HS-27A (cell line): ENCODE data around the gene SUSD4.

Experiments used
- DNase-seq: peaks from one replicate; pipeline ENCODE4 v3.0.0-alpha.2; 2012; ENCODE audit warnings: low read depth, missing footprints

The SUSD4 gene

GRCh38 chr1:223211323-223211985 is 152.5 kb downstream of the SUSD4 start:
- no peak for DNase-seq

DNA sequence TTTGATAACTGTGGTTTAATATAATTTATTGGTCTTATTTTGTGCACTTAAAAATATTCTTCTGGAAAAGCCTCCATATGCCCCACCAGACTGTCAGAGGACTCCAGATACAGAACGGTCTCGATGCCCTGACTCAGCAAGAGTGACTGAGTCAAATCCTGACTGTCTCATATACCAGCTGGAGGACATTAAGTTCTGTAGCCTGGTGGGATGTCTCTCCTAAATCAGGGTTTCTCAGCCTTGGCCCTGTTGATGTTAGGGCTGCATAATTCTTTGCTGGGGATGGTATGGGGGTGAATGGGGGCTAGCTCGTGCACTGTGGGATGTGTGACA is 153.2 kb downstream of the SUSD4 start:
- DNase-seq, result no peak

GRCh38 chr1:223209992-223210787 is 153.8 kb downstream of the SUSD4 start:
- DNase-seq, result no peak

- no peak for DNase-seq
Measured at GRCh38 chr1:223209293-223209898, 154.6 kb downstream of the SUSD4 start.

GRCh38 chr1:223208164-223209076 is 155.6 kb downstream of the SUSD4 start:
- no peak for DNase-seq

DNA sequence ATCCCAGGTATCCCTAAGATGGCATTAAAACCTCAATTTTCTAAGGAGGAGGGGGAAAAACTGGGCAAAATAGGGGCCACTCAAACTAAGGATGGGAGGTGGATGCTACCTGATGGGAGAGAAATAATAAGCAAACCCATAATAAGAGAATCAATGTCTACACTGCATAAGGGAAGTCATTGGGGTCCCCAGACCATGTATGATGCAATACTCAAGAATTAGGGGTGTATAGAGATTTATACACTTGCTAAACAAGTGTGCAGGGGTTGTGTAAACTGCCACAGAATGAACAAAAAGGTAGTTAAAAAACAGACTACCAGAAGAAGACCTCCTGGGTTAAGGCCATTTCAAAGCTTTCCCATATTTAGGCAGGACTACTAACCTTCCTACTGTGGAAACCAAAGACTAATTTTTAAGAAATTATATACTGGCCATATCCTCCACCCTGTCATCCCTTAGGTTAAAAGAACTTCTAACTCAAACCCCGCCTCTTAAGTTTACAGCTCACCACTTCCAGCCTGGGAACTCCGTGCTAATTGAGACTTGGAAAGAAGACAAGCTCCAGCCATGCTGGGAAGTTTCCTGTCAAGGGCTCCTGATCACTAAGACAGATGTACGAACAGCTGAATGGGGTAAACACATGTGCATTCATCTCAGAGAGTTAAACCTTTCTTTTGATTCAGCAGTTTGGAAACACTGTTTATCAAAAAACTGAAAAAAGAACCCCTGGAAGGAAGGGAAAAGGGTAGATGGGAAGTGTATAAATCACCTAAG is 156.5 kb downstream of the SUSD4 start:
- no peak for DNase-seq

- no peak for DNase-seq
Measured at GRCh38 chr1:223204424-223204823, 159.6 kb downstream of the SUSD4 start.

GRCh38 chr1:223203694-223204093 is 160.3 kb downstream of the SUSD4 start:
- no peak for DNase-seq

DNA sequence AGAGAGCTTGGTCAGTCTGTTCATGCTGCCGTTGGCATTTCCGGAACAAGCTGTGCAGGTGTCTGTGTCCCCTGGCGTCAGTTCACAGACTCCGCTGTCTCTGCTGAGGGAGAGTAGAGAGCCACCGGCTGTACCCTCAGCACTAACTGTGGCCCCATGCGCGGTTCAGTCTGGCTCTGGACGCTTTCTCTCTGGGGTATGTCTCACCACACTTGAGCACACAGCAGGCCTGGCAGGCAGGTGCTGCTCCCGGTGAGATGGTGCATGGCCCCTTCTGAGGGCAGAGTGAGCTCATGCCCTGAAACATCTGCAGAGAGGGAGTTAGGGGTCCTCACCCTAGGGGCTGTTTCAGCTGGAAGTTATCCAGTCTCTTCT is 161.0 kb downstream of the SUSD4 start:
- no peak for DNase-seq

GRCh38 chr1:223202376-223203033 is 161.5 kb downstream of the SUSD4 start:
- DNase-seq, result no peak

- DNase-seq, result no peak
Measured at GRCh38 chr1:223201967-223202366, 162.0 kb downstream of the SUSD4 start.

- DNase-seq, result no peak
Measured at GRCh38 chr1:223200903-223201302, 163.1 kb downstream of the SUSD4 start.

- DNase-seq, result no peak
Measured at GRCh38 chr1:223199094-223199647, 164.8 kb downstream of the SUSD4 start.

DNA sequence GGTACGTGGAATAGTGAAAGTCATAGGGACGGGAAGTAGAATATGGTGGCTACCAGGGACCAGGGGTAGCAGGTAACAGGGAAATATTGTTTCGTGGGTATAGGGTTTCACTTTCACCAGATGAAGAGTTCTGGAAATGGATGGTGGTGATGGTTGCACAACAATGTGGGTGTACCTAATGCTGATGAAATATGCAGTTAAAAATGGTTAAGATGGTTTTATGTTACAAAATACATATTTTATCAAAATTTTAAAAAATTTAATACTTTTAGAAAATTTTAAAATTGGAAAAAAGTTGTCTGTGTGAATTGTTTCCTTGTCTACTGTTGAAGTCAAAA is 165.4 kb downstream of the SUSD4 start:
- no peak for DNase-seq

GRCh38 chr1:223197923-223198627 is 165.9 kb downstream of the SUSD4 start:
- DNase-seq, result no peak

GRCh38 chr1:223189903-223190724 is 173.9 kb downstream of the SUSD4 start:
- DNase-seq, result peak; percentile 47

- no peak for DNase-seq
Measured at GRCh38 chr1:223189525-223189902, 174.5 kb downstream of the SUSD4 start.

DNA sequence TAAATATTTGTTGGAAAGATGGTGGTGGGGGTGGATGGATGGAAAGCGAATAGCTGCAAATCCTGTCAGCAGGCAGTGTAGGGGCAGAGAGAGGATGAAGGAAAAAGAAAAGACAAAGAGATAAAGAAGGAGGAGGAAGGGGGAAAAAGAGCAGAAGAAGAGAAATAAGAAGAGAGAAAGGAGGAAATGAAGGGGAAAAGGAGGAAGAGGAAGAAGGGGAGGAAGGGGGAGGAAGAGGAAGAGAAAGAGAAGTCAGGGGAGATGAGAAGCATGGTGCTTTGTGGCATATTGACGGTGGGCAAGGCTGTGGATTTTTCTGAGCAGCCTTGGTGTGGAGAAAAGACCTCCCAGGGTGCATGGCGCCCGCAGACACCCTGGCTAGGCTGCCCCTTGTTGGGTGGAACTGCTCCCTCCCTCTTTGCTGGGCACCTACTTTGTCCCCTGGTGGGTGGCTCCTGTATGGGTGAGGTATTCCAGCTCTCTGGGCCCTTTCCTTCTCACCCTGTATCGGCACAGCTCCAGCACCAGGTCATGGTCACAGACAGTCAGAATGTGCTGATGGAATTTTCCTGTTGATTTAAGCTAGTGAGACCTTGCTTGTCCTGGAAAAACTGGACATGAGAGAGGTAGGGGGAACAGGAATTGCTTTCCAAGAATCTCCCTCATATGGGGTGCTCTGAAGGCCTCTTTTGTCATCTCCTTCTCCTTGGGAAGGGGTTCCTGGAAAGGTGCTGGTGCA is 175.2 kb downstream of the SUSD4 start:
- DNase-seq, result no peak

DNA sequence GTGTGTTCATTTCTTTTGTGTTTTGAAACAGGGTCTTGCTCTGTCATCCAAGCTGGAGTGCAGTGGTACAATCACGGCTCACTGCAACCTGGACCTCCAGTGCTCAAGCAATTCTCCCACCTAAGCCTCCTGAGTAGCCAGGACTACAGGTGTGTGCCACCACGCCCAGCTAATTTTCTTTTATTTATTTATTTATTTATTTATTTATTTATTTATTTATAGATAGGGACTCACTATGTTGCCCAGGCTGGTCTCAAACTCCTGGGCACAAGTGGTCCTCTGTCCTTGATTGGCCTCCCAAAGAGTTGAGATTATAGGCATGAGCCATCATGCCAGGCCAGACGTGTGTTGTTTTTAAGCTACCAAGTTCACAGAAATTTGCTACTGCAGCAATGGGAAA is 177.2 kb downstream of the SUSD4 start:
- no peak for DNase-seq
